SK-N-SH (cell line): ENCODE measurements around the gene GPX6.

Experiments used
- CTCF ChIP-seq: fragments of 200-600 bp; sonication (generic); IDR thresholded peaks from 2 replicates; pipeline ENCODE4 v1.6.1; 2017; ENCODE audit warnings: antibody characterized with exemption, mild to moderate bottlenecking, moderate library complexity
- NRF1 ChIP-seq: IDR thresholded peaks from 2 replicates; pipeline ENCODE4 v1.6.1; 2012; ENCODE audit warnings: low read depth, mild to moderate bottlenecking, low read length
- PBX3 ChIP-seq: IDR thresholded peaks from 2 replicates; pipeline ENCODE4; 2012

DNA sequence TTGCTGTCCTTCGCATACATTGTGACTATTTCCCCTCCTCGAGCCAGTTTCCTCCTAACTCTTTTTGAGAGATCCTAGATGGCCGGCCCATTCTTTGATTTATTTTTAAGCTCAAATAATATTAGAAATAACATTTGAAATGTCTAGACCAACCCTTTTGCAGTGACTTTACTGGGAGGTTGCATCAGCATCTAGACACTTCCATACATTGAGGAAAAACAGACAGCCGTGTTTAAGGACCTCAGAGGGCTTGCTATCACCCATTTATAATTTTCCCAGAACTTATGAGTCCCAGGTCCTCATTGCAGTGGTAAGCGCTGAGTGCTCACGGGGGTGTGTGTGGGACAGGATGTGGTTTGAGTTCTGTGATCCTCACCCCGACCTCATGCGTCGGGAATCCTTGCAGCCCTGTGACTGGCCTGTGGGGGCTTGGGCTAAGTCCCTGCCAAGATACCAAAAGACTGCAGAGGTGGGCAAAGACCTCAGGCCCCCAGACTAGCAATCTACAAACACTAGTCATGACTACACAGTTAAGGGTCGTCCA lies 10.0 kb upstream of the GPX6 start, which contains the start of gene GPX5:
- no peak for TF ChIP-seq NRF1
- no peak for TF ChIP-seq CTCF
- no peak for TF ChIP-seq PBX3
